Measurements from ENCODE around the gene GALNT5. TPM values are rescaled to one million over a fixed set of nuclear protein-coding genes. Genes with fewer than 3 reads are reported as not detected.

GALNT5 gene
- total RNA-seq, 4 donors from 2014 or later, result 6.7 to 11.2 (median 8.6) TPM

DNA sequence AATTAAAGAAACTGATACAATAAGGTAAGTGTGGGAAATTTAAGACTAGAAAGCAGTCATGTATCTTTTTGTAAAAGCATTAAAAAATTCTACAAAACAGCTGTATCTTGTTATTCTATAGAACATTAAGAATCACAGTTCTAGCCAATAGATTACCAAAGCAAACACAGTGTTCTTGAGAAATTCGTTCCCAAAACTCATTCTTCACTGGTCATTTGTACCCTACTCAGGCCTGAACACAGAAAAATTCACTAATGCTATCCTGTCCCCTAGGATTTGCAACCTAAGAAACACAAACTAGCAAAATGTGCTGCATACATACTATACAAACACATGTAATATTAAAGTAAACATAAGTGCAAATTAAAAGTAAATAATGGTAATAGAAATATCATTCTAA is 39.0 kb downstream of the GALNT5 start:
- Histone ChIP-seq H3K36me3 (no peaks in the 10 kb centered on the region), H3K27me3 (no peaks in the 10 kb centered on the region), H3K4me1 (no peaks in the 10 kb centered on the region), H3K4me3 (no peak overlapping the region), H3K9me3 (no peaks in the 10 kb centered on the region), H3K27ac (no peak overlapping the region)
- WGBS, 2 donors, result 33 to 39% methylated on average over 1 of the region's 1 CpG
- TF ChIP-seq POLR2A (IDR thresholded peaks at IDR 0.05), result no peak
- TF ChIP-seq, protein P1, sequence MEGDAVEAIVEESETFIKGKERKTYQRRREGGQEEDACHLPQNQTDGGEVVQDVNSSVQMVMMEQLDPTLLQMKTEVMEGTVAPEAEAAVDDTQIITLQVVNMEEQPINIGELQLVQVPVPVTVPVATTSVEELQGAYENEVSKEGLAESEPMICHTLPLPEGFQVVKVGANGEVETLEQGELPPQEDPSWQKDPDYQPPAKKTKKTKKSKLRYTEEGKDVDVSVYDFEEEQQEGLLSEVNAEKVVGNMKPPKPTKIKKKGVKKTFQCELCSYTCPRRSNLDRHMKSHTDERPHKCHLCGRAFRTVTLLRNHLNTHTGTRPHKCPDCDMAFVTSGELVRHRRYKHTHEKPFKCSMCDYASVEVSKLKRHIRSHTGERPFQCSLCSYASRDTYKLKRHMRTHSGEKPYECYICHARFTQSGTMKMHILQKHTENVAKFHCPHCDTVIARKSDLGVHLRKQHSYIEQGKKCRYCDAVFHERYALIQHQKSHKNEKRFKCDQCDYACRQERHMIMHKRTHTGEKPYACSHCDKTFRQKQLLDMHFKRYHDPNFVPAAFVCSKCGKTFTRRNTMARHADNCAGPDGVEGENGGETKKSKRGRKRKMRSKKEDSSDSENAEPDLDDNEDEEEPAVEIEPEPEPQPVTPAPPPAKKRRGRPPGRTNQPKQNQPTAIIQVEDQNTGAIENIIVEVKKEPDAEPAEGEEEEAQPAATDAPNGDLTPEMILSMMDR (IDR thresholded peaks at IDR 0.05), result no peak
- DNase-seq, result no peak
- intact Hi-C loops (cut with DNase I), result no loop called here

DNA sequence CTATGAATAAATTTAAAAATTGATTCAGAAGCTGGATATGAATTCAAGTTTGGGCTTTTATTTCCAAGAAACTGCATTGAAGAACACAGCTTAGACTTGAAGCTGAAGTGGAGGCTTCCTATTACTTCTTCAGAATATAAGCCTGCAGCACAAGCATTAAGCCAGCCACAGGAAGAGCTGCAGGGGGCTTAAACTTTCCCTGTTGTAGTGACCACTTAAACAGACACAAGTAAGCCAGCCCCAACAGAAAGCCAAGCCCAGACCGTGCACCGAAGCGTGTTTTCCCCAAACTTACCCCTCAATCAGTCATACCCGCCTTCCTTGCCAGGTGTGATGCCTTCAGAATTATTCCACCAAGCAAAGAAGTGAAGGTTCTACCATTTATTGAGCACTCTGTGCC is 39.5 kb downstream of the GALNT5 start:
- no peaks in the 10 kb centered on the region for H3K36me3 ChIP-seq
- 84 to 98% methylated on average over 4 of the region's 4 CpGs for WGBS, 2 donors

DNA sequence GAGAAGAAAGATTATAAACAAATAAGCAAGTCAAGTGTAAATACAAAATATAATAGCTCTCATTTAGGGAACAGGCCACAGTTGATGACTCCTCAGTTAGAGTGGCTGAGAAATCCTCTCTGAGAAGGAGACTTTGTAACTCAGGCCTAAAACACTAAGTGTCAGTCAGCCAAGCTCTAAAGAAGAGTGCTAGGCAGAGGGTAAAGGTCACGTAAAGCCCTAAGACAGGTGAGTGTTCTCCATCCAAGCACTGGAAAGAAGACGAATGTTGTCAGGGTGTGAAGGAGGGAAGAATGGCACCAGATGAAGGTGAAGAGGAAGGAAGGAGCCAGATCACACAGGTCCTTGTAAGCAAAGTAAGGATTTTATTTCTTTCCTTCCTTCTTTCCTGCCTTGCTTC is 43.8 kb downstream of the GALNT5 start:
- no peak for DNase-seq
- H3K36me3 ChIP-seq, result no peaks in the 10 kb centered on the region
- H3K27me3 ChIP-seq, result peaks cover 0 to 4% (median 0%) of the 10 kb centered on the region in 4 donors
- no peak overlapping the region for H3K4me3 ChIP-seq
- H3K4me1 ChIP-seq, result no peaks in the 10 kb centered on the region
- H3K9me3 ChIP-seq, result no peaks in the 10 kb centered on the region
- TF ChIP-seq, protein P1 (IDR thresholded peaks at IDR 0.05), result no peak
- no peak for TF ChIP-seq POLR2A (IDR thresholded peaks at IDR 0.05)
- intact Hi-C loops (cut with DNase I), result no loop called here
- 85 to 88% methylated on average over 2 of the region's 2 CpGs for WGBS, 2 donors
- H3K27ac ChIP-seq, result no peak overlapping the region

More for the DNA sequence above, 39.5 kb downstream of the GALNT5 start:
- Histone ChIP-seq H3K27me3 (no peaks in the 10 kb centered on the region), H3K9me3 (no peaks in the 10 kb centered on the region), H3K4me1 (no peaks in the 10 kb centered on the region), H3K27ac (no peak overlapping the region), H3K4me3 (no peak overlapping the region)
- intact Hi-C loops (cut with DNase I), result no loop called here
- DNase-seq, result no peak
- TF ChIP-seq, protein P1 (IDR thresholded peaks at IDR 0.05), result no peak
- TF ChIP-seq POLR2A (IDR thresholded peaks at IDR 0.05), result no peak

DNA sequence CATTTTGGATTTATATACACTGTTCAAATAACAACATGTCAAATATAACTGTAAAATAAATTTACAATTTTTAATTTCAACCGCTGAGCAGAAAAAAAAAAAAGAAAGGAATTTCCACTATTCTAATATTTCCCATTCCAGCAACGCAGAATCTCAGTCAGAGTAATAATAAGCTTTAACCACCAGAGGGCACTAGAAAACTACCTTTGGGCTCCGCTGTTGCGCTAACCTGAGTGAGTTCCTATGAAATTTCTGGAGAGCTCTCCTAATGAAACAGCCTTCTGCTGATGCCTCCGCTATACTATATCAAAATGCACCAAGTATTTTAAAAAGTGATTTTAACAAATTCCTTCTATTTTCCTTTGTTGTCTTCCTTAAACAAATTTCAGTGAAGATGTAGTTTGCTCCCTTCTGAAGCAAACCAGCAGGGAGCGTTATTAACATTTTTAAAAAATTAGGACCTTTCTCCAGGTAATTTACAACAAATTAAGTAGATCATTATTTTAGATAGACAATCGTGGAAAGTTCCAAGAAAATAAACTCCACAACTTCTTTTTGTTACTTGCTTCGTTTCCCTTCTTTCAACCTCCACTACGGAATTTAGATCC is 45.1 kb downstream of the GALNT5 start:
- H3K27me3 ChIP-seq, result peaks cover 0 to 4% (median 0%) of the 10 kb centered on the region in 4 donors
- TF ChIP-seq POLR2A (IDR thresholded peaks at IDR 0.05), result no peak
- TF ChIP-seq, protein P1 (IDR thresholded peaks at IDR 0.05), result peak; percentile 48 to 71 (median 66)
- intact Hi-C loops (cut with DNase I), result no loop called here
- DNase-seq, result no peak
- H3K27ac ChIP-seq, result no peak overlapping the region
- WGBS, 2 donors, result 40 to 41% methylated on average over 8 to 9 of the region's 9 CpGs
- H3K4me3 ChIP-seq, result no peak overlapping the region
- H3K4me1 ChIP-seq, result no peaks in the 10 kb centered on the region
- no peaks in the 10 kb centered on the region for H3K36me3 ChIP-seq
- no peaks in the 10 kb centered on the region for H3K9me3 ChIP-seq

DNA sequence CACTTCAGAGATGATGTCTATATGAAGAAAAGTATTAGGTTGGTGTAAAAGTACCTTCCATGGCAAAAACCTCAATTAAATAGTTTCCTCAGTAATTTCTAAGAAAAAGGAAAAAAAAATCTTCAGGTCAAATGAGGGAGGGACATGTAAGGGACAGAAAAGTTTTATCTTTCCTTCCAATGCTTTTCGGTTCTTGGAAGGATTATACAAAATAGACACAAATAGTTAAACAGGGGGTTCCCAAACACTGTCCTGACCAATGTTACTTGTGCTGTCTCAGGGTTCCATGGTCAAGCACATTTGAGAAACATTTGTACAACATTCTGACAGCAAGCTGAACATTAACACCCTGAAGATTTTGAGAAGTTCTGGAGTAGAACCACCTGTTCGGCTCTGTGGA is 46.1 kb downstream of the GALNT5 start:
- intact Hi-C loops (cut with DNase I), result no loop called here
- no peak for DNase-seq
- WGBS, 2 donors, result 45 to 51% methylated on average over 2 of the region's 2 CpGs
- Histone ChIP-seq H3K36me3 (no peaks in the 10 kb centered on the region), H3K9me3 (no peaks in the 10 kb centered on the region), H3K27me3 (peaks cover 0 to 4% (median 0%) of the 10 kb centered on the region in 4 donors), H3K27ac (no peak overlapping the region), H3K4me1 (no peaks in the 10 kb centered on the region), H3K4me3 (no peak overlapping the region)
- TF ChIP-seq, protein P1 (IDR thresholded peaks at IDR 0.05), result no peak
- TF ChIP-seq POLR2A (IDR thresholded peaks at IDR 0.05), result no peak
